CD14-positive monocyte (primary cell): Measurements from ENCODE around the gene ESPNL. TPM values are rescaled to one million over a fixed set of nuclear protein-coding genes. Genes with fewer than 3 reads are reported as not detected.
A peak's percentile ranks its signal among the peaks of the same experiment; 100 is the strongest.

ENCODE experiments used
- DNase-seq, 3 donors: peaks; one replicate each; pipeline ENCODE4 v3.0.0-alpha.2; 2011 to 2022
- H2AFZ ChIP-seq: 2 replicates; pipeline ENCODE4 v1.6.0; 2012; ENCODE audit warnings: mild to moderate bottlenecking, low read depth, low read length, inconsistent platforms; ENCODE audit not compliant: insufficient read depth, poor library complexity, severe bottlenecking
- H3K27ac ChIP-seq, 2 donors: 1 replicate in 1 of 2; 2 replicates in 1 of 2; pipeline ENCODE4 v1.5.1; 2012 to 2013; ENCODE audit warnings: low read length in 2 of 2, control low read depth in 1 of 2, inconsistent platforms in 1 of 2, low read depth in 1 of 2, mild to moderate bottlenecking in 1 of 2
- H3K27me3 ChIP-seq, 2 donors: one replicate each; pipeline versions ENCODE4 v1.6.0 to v1.6.1; 2011 to 2013; ENCODE audit warnings: low read length in 2 of 2; ENCODE audit not compliant: control insufficient read depth in 2 of 2, insufficient read depth in 2 of 2
- H3K36me3 ChIP-seq, 2 donors: replicated peaks in 1 of 2; 1 replicate in 1 of 2; 2 replicates in 1 of 2; pipeline versions ENCODE4 v1.5.1 to v1.6.1; 2012 to 2013; ENCODE audit warnings: low read length in 2 of 2, control low read depth in 1 of 2, inconsistent platforms in 1 of 2, mild to moderate bottlenecking in 1 of 2; ENCODE audit not compliant: insufficient read depth in 2 of 2, control insufficient read depth in 1 of 2
- H3K4me1 ChIP-seq, 2 donors: 1 replicate in 1 of 2; 2 replicates in 1 of 2; pipeline versions ENCODE4 v1.5.1 to v1.6.1; 2012 to 2013; ENCODE audit warnings: low read length in 2 of 2, control low read depth in 1 of 2, inconsistent platforms in 1 of 2, mild to moderate bottlenecking in 1 of 2, moderate library complexity in 1 of 2; ENCODE audit not compliant: insufficient read depth in 2 of 2, control insufficient read depth in 1 of 2
- H3K4me2 ChIP-seq: replicated peaks from 2 replicates; pipeline ENCODE3; 2012; ENCODE audit warnings: low read length, moderate library complexity, mild to moderate bottlenecking; ENCODE audit not compliant: poor library complexity, severe bottlenecking; ENCODE audit errors: extremely low read depth
- H3K4me3 ChIP-seq, 3 experiments: fragments of 200-600 bp in 1 of 3; sonication (generic) in 1 of 3; replicated peaks in 1 of 3; 1 replicate in 2 of 3; 2 replicates in 1 of 3; pipeline ENCODE4 v1.5.1; 2011 to 2013; ENCODE audit warnings: low read length in 3 of 3, mild to moderate bottlenecking in 3 of 3, control low read depth in 2 of 3, low read depth in 2 of 3, inconsistent platforms in 1 of 3, moderate library complexity in 1 of 3
- H3K79me2 ChIP-seq: 2 replicates; pipeline ENCODE4 v1.6.0; 2012; ENCODE audit warnings: mild to moderate bottlenecking, control low read depth, inconsistent platforms, low read length, moderate library complexity; ENCODE audit not compliant: insufficient read depth
- H3K9ac ChIP-seq: 2 replicates; pipeline ENCODE4 v1.6.0; 2017; ENCODE audit warnings: low read length, mild to moderate bottlenecking; ENCODE audit not compliant: insufficient read depth, poor library complexity, severe bottlenecking
- H3K9me3 ChIP-seq, 2 donors: replicated peaks in 1 of 2; 1 replicate in 1 of 2; 2 replicates in 1 of 2; pipeline versions ENCODE4 v1.5.1 to v1.6.1; 2012 to 2013; ENCODE audit warnings: low read length in 2 of 2, control low read depth in 1 of 2; ENCODE audit not compliant: control insufficient read depth in 1 of 2, insufficient read depth in 1 of 2
- H4K20me1 ChIP-seq: 2 replicates; pipeline ENCODE4 v1.6.0; 2012; ENCODE audit warnings: mild to moderate bottlenecking, low read length, control low read depth, moderate library complexity; ENCODE audit not compliant: insufficient read depth
- H3K27ac Mint-ChIP-seq, 7 donors: one replicate each; pipeline ENCODE4 v1.8.0; 2020; ENCODE audit warnings: mild to moderate bottlenecking in 7 of 7, mixed read lengths in 7 of 7, moderate library complexity in 6 of 7, inconsistent platforms in 2 of 7
- H3K27me3 Mint-ChIP-seq, 3 donors: one replicate each; pipeline ENCODE4 v1.8.0; 2021 to 2022; ENCODE audit warnings: low read depth in 3 of 3, mild to moderate bottlenecking in 3 of 3, mixed read lengths in 3 of 3, moderate library complexity in 3 of 3, inconsistent platforms in 1 of 3
- H3K36me3 Mint-ChIP-seq, 2 donors: one replicate each; pipeline ENCODE4 v1.8.0; 2020; ENCODE audit warnings: mixed read lengths in 2 of 2, inconsistent platforms in 1 of 2, mild to moderate bottlenecking in 1 of 2
- H3K4me1 Mint-ChIP-seq: one replicate; pipeline ENCODE4 v1.8.0; 2020; ENCODE audit warnings: mild to moderate bottlenecking, mixed read lengths
- H3K4me3 Mint-ChIP-seq, 2 donors: one replicate each; pipeline ENCODE4 v1.8.0; 2020; ENCODE audit warnings: mild to moderate bottlenecking in 2 of 2, mixed read lengths in 2 of 2, moderate library complexity in 1 of 2
- H3K9me3 Mint-ChIP-seq, 7 donors: one replicate each; pipeline ENCODE4 v1.8.0; 2020 to 2022; ENCODE audit warnings: mixed read lengths in 7 of 7, mild to moderate bottlenecking in 6 of 7, moderate library complexity in 6 of 7, inconsistent platforms in 2 of 7
- WGBS: methylation state at CpG from one replicate; pipeline ENCODE4 v1.1.5; 2013; ENCODE audit warnings: missing lambda C conversion rate; ENCODE audit not compliant: insufficient coverage; 5-methylcytosine and 5-hydroxymethylcytosine counted together
- intact Hi-C, 2 donors: fragments of 100-400 bp; cut with micrococcal nuclease; formaldehyde crosslinking; loops; one replicate each; pipeline versions ENCODE4 v1.15.0 to v1.15.1; 2023
- polyA plus RNA-seq, 3 donors: library from polyadenylated mRNA; depleted of rRNA in 1 of 3; unstranded in 2 of 3; stranded (reverse) in 1 of 3; fragments of 300-500 nt in 2 of 3; fragments of >200 nt in 1 of 3; fragmentation: Illumina TruSeq in 2 of 3; gene quantifications; 1 replicate in 2 of 3; 2 replicates in 1 of 3; pipeline ENCODE4 v1.2.3, GENCODE V29; 2012 to 2021
- TF ChIP-seq, protein P1 (sequence below): fragments of 200-600 bp; IDR thresholded peaks from one replicate; pipeline ENCODE4 v1.8.0; 2022; ENCODE audit warnings: antibody characterized with exemption, mild to moderate bottlenecking

Gene ESPNL
- polyA plus RNA-seq, 3 donors, result not detected

DNA sequence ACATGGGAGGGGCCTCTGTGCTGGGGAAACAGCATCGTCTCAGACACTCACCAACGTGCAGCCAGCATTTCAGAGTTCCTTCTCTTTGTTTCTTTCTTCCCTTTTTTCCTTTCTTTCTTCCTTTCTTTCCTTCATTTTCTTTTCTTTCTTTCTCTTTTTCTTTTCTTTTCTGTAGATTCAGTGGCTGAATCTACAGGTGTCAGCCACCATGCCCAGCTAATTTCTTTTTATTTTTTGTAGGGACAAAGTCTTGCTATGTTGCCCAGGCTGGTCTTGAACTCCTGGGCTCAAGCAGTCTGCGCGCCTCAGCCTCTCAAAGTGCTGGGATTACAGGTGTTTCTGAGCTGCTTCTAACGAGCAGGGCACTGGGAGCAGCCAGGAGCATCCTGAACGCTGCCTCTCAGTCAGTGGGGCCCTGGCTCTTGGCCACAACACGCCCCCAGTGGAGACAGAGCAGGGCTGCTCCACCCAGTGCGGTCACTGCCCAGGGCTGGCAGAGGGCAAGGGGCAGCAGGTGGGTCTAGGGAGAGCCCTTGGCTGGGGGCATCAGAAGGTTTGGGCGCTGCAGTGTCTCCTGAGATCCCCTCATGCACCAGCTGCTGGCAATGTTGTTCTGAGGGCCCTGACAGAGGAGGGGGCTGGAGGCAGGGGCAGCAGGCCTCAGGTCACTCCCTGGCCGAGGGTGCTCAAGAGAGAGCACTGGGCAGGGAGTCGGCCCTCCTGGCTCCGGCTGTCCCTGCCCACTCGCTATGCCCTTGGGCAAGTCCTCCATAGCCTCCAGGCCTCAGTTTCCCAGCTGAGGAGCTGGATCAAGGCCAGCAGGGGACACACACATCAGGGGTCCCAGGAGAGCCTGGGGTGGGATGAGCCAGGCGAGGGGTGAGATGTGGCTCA, 33.6 kb downstream of the ESPNL start:
- H3K36me3 Mint-ChIP-seq, result no peaks in the 10 kb centered on the region
- Histone ChIP-seq H3K9me3 (no peaks in the 10 kb centered on the region), H3K79me2 (no peaks in the 10 kb centered on the region), H3K9ac (no peak overlapping the region), H2AFZ (no peak overlapping the region), H3K27ac (no peak overlapping the region), H4K20me1 (no peaks in the 10 kb centered on the region), H3K4me1 (peaks cover 23 to 25% of the 10 kb centered on the region in 2 donors), H3K4me2 (no peak overlapping the region), H3K36me3 (no peaks in the 10 kb centered on the region), H3K27me3 (no peaks in the 10 kb centered on the region), H3K4me3 (no peak overlapping the region)
- no peak for DNase-seq
- H3K9me3 Mint-ChIP-seq, result no peaks in the 10 kb centered on the region
- peaks cover 32% of the 10 kb centered on the region for H3K4me1 Mint-ChIP-seq
- peaks cover 0 to 5% (median 2%) of the 10 kb centered on the region in 3 donors for H3K27me3 Mint-ChIP-seq
- no peak overlapping the region for H3K4me3 Mint-ChIP-seq
- intact Hi-C loops, result no loop called here
- 78% methylated on average over 13 of the region's 14 CpGs for WGBS
- TF ChIP-seq, protein P1, sequence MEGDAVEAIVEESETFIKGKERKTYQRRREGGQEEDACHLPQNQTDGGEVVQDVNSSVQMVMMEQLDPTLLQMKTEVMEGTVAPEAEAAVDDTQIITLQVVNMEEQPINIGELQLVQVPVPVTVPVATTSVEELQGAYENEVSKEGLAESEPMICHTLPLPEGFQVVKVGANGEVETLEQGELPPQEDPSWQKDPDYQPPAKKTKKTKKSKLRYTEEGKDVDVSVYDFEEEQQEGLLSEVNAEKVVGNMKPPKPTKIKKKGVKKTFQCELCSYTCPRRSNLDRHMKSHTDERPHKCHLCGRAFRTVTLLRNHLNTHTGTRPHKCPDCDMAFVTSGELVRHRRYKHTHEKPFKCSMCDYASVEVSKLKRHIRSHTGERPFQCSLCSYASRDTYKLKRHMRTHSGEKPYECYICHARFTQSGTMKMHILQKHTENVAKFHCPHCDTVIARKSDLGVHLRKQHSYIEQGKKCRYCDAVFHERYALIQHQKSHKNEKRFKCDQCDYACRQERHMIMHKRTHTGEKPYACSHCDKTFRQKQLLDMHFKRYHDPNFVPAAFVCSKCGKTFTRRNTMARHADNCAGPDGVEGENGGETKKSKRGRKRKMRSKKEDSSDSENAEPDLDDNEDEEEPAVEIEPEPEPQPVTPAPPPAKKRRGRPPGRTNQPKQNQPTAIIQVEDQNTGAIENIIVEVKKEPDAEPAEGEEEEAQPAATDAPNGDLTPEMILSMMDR, result no peak
- H3K27ac Mint-ChIP-seq, result peak overlapping the region in 2 of 7 donors; percentile 14 to 76

- no peaks in the 10 kb centered on the region for H3K9me3 Mint-ChIP-seq
- intact Hi-C loops, result no loop called here
- Histone ChIP-seq H3K79me2 (no peaks in the 10 kb centered on the region), H3K4me2 (no peak overlapping the region), H3K27ac (no peak overlapping the region), H3K36me3 (no peaks in the 10 kb centered on the region), H4K20me1 (no peaks in the 10 kb centered on the region), H3K9ac (no peak overlapping the region), H3K27me3 (no peaks in the 10 kb centered on the region), H3K9me3 (no peaks in the 10 kb centered on the region), H3K4me1 (peaks cover 24 to 32% of the 10 kb centered on the region in 2 donors), H2AFZ (no peak overlapping the region), H3K4me3 (no peak overlapping the region)
- TF ChIP-seq, protein P1, result no peak
- no peak overlapping the region for H3K27ac Mint-ChIP-seq
- no peak for DNase-seq
- H3K27me3 Mint-ChIP-seq, result peaks cover 0 to 5% (median 2%) of the 10 kb centered on the region in 3 donors
- no peak overlapping the region for H3K4me3 Mint-ChIP-seq
- no peaks in the 10 kb centered on the region for H3K36me3 Mint-ChIP-seq
- 97% methylated on average over 8 of the region's 11 CpGs for WGBS
- peaks cover 32% of the 10 kb centered on the region for H3K4me1 Mint-ChIP-seq
Measured at GRCh38 chr2:238134393-238134785, 34.2 kb downstream of the ESPNL start.
